Stimulated activated CD4-positive, alpha-beta T cell treated with anti-CD3 and anti-CD28 coated beads, Interleukin-12 subunit alpha, Interleukin-12 subunit beta, amount 100 ng/mL, for 4 hours (primary cell): ENCODE data around the gene ZNF37A.
"Not testable (repeated sequence)": the region's sequence is repeated elsewhere in the genome, so short reads cannot be mapped to it uniquely, and the experiment has no call there.

Experiments used
- DNase-seq: peaks from one replicate; pipeline ENCODE4 v3.0.0-alpha.2; 2020

The ZNF37A gene

GRCh38 chr10:38094158-38094926, at the start of gene ZNF37A:
ZNF37A (plus strand) TSS chr10:38094337; CDS start chr10:38096618, 2,281 bp downstream.
- DNase-seq: peak; percentile 86

- no peak for DNase-seq
These were observed 49.0 kb upstream of the ZNF37A start for GRCh38 chr10:38045129-38045528.

GRCh38 chr10:38047666-38048065, 46.5 kb upstream of the ZNF37A start:
- no peak for DNase-seq

GRCh38 chr10:38050212-38050611, 43.9 kb upstream of the ZNF37A start:
- DNase-seq: no peak

GRCh38 chr10:38054361-38054797, 39.8 kb upstream of the ZNF37A start:
- no peak for DNase-seq

GRCh38 chr10:38055274-38055894, 38.8 kb upstream of the ZNF37A start:
- DNase-seq: not testable (repeated sequence)

GRCh38 chr10:38069663-38070062, 24.5 kb upstream of the ZNF37A start:
- not testable (repeated sequence) for DNase-seq

- no peak for DNase-seq
These were observed 23.6 kb upstream of the ZNF37A start for GRCh38 chr10:38070501-38070900.

GRCh38 chr10:38072552-38072951, 21.6 kb upstream of the ZNF37A start:
- DNase-seq: no peak

GRCh38 chr10:38076687-38077086, 17.4 kb upstream of the ZNF37A start:
- no peak for DNase-seq

- not testable (repeated sequence) for DNase-seq
These were observed 819 bp upstream of the ZNF37A start for GRCh38 chr10:38093318-38093717.

GRCh38 chr10:38093816-38094157, 350 bp upstream of the ZNF37A start:
- DNase-seq: no peak

- no peak for DNase-seq
These were observed 914 bp downstream of the ZNF37A start for GRCh38 chr10:38094927-38095574.

GRCh38 chr10:38102880-38103279, 8.7 kb downstream of the ZNF37A start:
- no peak for DNase-seq

- DNase-seq: no peak
These were observed 9.6 kb downstream of the ZNF37A start for GRCh38 chr10:38103756-38104155.

- DNase-seq: no peak
These were observed 18.0 kb downstream of the ZNF37A start for GRCh38 chr10:38112159-38112558.

- no peak for DNase-seq
These were observed 24.1 kb downstream of the ZNF37A start for GRCh38 chr10:38118072-38118807.

GRCh38 chr10:38119038-38119437, 24.9 kb downstream of the ZNF37A start:
- DNase-seq: no peak

GRCh38 chr10:38127812-38128211, 33.7 kb downstream of the ZNF37A start:
- DNase-seq: no peak

GRCh38 chr10:38143587-38143986, 49.5 kb downstream of the ZNF37A start:
- no peak for DNase-seq

- no peak for DNase-seq
These were observed 52.6 kb downstream of the ZNF37A start for GRCh38 chr10:38146579-38147333.

- DNase-seq: no peak
These were observed 53.5 kb downstream of the ZNF37A start for GRCh38 chr10:38147686-38148085.
